GM10266 (cell line): ENCODE results near the gene CCDC146.
A peak's percentile ranks its signal among the peaks of the same experiment; 100 is the strongest.

Experiments used
- DNase-seq: peaks from one replicate; pipeline ENCODE4 v3.0.0; 2012; ENCODE audit errors: extremely low spot score
- CTCF ChIP-seq: IDR thresholded peaks from 2 replicates; pipeline ENCODE4 v1.5.1; 2012; ENCODE audit warnings: mild to moderate bottlenecking, low read depth; ENCODE audit not compliant: control insufficient read depth, insufficient read depth; ENCODE audit errors: missing control alignments

The CCDC146 gene

GRCh38 chr7:77199013-77199966 is 76.9 kb downstream of the CCDC146 start, which contains the start of gene FGL2:
Gene FGL2 (minus strand): TSS chr7:77199819. CDS start chr7:77199793, 26 bp downstream.
- no peak for DNase-seq
- no peak for TF ChIP-seq CTCF

- no peak for TF ChIP-seq CTCF
These were observed 78.1 kb downstream of the CCDC146 start for GRCh38 chr7:77200542-77200941.

GRCh38 chr7:77202481-77202976 is 80.1 kb downstream of the CCDC146 start:
- no peak for TF ChIP-seq CTCF
- DNase-seq = peak; percentile 60

More at GRCh38 chr7:77200542-77200941, 78.1 kb downstream of the CCDC146 start:
- no peak for DNase-seq

- TF ChIP-seq CTCF = no peak
- no peak for DNase-seq
These were observed 83.3 kb downstream of the CCDC146 start for GRCh38 chr7:77205706-77206105.

GRCh38 chr7:77208416-77208815 is 86.0 kb downstream of the CCDC146 start:
- TF ChIP-seq CTCF = no peak

GRCh38 chr7:77209479-77210139 is 87.2 kb downstream of the CCDC146 start:
- no peak for TF ChIP-seq CTCF
- DNase-seq = no peak

More at GRCh38 chr7:77208416-77208815, 86.0 kb downstream of the CCDC146 start:
- DNase-seq = no peak
